Measurements from ENCODE around the gene AP4E1.
"Not testable (repeated sequence)": the region's sequence is repeated elsewhere in the genome, so short reads cannot be mapped to it uniquely, and the experiment has no call there.

The AP4E1 gene

GRCh38 chr15:50908209-50909009 is at the start of gene AP4E1:
Gene AP4E1 (plus strand): TSS chr15:50908683. CDS start chr15:50908779, 96 bp downstream.
- DNase-seq: peak; percentile 94

- DNase-seq: no peak
Observed at GRCh38 chr15:50860824-50861223, 47.7 kb upstream of the AP4E1 start.

GRCh38 chr15:50862553-50862952 is 45.9 kb upstream of the AP4E1 start:
- no peak for DNase-seq

DNA sequence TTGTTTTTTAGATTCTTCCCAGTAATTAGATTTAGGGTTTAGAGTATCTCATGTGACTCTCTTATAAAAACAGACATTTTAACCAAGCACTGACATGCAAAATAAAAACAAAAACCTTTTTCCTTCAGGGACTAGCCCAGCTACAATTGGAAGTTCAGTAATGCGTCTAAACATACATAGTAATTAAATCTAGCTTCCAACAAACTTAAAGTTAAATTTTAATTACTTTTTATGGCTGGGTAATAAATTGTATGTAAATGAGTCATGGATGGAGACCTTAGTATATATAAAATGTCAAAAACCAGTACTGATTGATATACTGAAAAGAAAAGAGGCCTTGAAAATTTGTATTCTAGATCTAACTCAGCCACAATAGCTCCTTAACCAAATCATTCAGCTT is 43.6 kb upstream of the AP4E1 start:
- DNase-seq: no peak

- no peak for DNase-seq
Observed at GRCh38 chr15:50865515-50866353, 42.7 kb upstream of the AP4E1 start.

DNA sequence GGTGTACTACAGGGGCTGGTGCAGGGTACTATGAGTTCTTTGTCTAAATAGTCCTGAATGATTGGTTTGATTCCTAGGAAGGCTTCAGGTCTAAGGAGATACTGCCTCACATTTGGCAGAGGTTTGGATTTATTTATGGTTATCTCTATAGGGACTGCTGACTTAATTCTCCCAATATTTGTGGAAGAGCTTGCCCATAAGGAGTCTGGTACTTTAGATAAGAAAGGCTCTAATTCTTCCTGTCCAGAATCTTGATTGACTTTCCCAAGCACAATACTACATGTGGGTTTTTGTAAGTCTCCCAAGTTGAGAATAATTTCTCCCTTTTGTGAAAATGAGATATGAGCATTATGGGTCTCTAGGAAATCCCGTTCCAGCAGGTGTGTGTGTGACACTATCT is 36.7 kb upstream of the AP4E1 start:
- DNase-seq: no peak

DNA sequence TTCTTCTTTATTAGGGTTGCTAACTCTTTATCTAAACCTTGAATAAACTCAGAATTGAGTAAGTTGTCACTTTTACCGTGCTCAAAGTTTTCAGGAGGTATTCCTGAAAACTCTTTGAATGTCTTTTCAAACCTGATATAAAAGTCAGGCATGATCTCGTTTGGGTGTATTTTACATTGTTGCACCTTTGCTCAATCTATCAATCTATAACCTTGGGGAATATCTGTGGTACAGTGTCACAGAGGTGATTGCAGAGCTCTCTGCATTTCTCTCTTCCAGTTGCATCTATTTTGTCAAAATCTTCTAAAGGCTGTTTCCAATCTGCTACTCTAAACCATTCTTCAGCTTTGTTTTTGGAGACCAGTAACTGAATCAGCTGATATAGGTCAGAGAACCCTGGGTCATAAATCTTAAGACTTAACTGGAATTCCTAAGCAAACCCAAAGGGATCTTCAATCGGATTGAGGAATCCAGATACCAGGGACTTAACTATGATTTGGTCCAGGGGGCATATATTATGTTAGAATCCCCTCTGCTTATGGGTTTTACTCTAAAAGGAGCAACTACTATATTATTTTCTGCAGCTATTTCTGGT is 35.6 kb upstream of the AP4E1 start:
- no peak for DNase-seq

- DNase-seq: no peak
Observed at GRCh38 chr15:50873935-50874361, 34.5 kb upstream of the AP4E1 start.

- not testable (repeated sequence) for DNase-seq
Observed at GRCh38 chr15:50875238-50875637, 33.2 kb upstream of the AP4E1 start.

GRCh38 chr15:50876260-50876988 is 32.1 kb upstream of the AP4E1 start:
- DNase-seq: no peak

DNA sequence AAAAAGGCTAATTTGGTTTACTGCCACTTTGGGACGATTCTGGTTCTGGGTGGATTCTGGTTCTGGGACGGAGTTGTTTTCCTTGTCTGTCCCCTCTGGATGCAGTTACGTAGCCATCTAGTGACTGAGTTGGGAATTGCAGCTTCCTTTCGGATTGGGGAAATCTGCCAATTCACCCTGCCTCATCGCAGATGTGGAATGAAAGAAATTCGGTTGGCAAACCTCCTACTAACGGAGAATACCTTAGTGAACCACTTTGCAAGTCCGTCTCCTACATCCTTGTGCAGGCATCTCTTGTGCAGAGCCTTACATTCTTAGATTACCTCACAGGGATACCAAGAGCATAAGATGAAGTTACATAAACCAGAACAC is 31.5 kb upstream of the AP4E1 start:
- peak; percentile 42 for DNase-seq

DNA sequence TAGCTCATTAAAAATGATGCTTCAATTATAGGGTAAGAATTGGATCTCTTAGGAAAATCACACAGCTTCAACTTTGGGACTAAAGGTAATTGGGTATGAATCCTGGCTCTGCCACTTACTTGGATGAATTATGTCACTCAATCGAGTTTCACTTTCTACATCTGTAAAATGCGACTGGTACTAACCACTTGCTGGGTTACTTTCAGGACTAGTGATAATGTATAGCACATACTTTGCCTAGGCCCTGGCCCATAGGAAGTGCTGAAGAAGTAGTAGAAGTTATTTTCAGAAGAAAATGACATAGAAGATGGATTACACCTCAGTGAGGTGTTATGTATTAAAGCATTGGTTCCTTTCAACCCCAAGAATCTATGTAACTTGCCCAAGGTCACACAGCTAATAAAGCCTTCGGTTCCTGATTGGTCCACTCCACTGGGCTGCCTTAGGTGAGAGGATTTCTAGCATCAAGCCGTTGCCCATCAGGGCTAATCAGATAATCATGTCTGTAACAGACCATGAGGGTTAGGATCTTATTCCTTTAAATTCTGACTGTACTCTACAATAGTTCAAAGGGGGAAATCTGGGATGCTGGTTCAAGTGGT is 29.4 kb upstream of the AP4E1 start:
- DNase-seq: no peak

- DNase-seq: no peak
Observed at GRCh38 chr15:50880206-50880605, 28.3 kb upstream of the AP4E1 start.

DNA sequence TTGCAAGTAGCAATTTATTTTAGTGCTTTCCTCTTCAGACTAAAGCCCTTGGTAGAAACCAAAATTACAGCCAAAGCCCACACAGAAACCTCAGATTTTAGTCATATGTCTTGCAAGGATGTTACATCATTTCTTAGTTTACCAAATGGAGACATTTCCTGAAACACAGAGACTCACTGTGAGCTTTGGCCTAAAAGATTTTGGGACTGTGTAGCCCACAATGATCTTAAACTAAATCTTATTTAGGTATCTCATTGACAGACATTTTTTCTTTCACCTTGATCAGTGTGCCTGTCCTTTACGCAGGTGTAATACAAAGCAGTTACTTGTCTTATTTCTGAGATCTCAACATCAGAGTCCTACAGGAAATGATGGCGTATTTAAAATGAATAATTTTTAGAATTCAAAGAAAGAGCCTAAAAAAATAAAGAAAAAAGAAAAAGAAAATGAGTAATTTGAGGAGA is 27.8 kb upstream of the AP4E1 start:
- no peak for DNase-seq

- no peak for DNase-seq
Observed at GRCh38 chr15:50881121-50882048, 27.1 kb upstream of the AP4E1 start.

DNA sequence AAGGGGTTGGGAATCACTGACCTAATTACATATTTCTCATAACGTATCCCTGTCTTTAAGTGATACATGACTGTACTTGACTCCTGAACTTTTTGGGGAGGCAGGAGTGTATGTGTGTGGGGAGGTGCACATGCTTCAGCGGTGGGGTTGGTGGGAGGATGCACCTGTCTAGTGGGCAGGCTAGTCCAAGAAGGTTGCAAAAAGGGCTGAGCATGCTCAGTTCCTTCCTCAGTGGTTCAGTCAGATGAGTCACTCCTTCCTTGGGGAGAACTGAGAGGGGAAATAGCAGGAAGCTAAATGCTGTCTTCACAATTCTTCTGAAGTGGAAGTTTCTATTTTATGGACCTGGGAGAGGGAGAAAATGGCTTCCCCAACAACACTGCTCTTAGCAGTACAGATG is 24.6 kb upstream of the AP4E1 start:
- DNase-seq: no peak

- no peak for DNase-seq
Observed at GRCh38 chr15:50884540-50884939, 23.9 kb upstream of the AP4E1 start.

DNA sequence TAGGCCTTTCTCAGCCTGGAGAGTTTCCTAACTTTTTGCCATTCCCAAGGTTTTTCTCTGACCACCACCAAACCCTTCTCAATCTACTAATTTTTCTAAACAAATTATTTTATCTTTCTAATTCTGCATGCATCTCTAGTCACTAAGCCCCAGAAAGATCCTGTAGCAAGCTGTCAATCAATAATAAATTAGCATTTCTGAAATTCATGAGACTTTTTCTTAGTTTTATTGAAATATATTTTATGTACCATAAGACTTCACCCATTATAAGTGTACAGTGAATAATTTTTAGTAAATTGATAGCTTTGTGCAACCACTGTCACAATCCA is 22.4 kb upstream of the AP4E1 start:
- DNase-seq: no peak

DNA sequence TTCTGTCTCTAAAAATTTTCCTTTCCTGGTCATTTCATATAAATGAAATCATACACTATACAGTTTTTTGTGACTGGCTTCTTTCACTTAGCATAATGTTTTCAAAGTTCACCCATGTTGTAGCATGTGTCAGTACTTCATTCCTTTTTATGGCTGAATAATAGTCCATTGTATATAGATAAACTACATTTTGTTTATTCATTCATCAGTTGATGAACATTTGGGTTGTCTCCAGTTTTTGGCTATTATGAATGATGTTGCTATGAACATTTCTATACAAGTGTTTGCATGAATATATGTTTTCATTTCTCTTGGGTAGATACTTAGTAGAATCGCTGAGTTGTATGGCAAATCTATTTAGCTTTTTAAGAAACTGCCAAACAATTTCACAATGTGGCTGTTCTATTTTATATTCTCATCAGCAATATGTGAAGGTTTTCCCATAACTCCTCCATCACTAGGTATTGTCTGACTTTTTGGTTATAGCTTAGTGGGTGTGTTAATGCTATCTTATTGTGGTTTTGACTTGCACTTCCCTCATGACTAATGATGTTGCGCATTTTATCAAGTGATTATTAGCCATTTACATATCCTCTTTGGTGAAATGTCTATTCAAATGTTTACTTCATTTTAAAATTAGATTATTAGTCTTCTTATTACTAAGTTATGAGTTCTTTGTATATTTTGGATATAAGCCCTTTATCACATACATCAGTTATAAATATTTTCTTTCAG is 21.7 kb upstream of the AP4E1 start:
- no peak for DNase-seq

DNA sequence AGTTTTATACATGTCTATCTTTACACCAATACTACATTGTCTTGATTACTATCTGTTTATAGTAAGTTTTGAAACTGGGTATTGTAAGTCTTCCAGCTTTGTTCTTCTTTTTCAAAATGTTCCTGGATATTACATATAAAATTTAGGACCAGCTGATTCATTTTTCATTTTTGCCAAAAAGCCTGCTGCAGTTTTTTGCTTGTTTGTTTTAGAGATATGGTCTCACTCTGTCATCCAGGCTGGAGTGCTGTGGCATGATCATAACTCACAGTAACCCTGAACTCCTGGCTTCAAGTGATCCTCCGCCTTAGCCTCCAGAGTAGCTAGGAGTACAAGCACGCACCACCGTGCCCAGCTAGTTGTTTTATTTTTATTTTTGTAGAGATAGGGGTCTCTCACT is 20.4 kb upstream of the AP4E1 start:
- no peak for DNase-seq

- DNase-seq: no peak
Observed at GRCh38 chr15:50889589-50889988, 18.9 kb upstream of the AP4E1 start.

Measured in stimulated activated CD4-positive, alpha-beta T cell treated with anti-CD3 and anti-CD28 coated beads, Interleukin-4, amount 100 ng/mL, for 1 hour (primary cell).